GM06990 (cell line): ENCODE results near the gene ADGRL2.

ENCODE experiments used
- DNase-seq: peaks from one replicate; pipeline ENCODE4 v3.0.0-alpha.2; 2011; ENCODE audit not compliant: insufficient read length; ENCODE audit errors: extremely low read depth
- H3K27me3 ChIP-seq: replicated peaks from 2 replicates; pipeline ENCODE4 v1.6.0; 2011; ENCODE audit warnings: low read length; ENCODE audit not compliant: control insufficient read depth, insufficient read depth
- H3K36me3 ChIP-seq: 2 replicates; pipeline ENCODE4 v1.5.1; 2011; ENCODE audit warnings: low read length; ENCODE audit not compliant: control insufficient read depth, insufficient read depth
- H3K4me3 ChIP-seq: replicated peaks from 2 replicates; pipeline ENCODE4 v1.5.1; 2011; ENCODE audit warnings: low read depth, mild to moderate bottlenecking, control low read depth, low read length
- TF ChIP-seq, protein P1 (sequence below): IDR thresholded peaks from 2 replicates; pipeline ENCODE4 v1.5.1; 2011; ENCODE audit warnings: low read length, control low read depth, mild to moderate bottlenecking, inconsistent platforms; ENCODE audit not compliant: insufficient read depth, poor library complexity, severe bottlenecking

Gene ADGRL2

GRCh38 chr1:81792184-81792583, 8.6 kb upstream of the ADGRL2 start:
- no peak for DNase-seq
- Histone ChIP-seq H3K27me3 (no peaks in the 10 kb centered on the region), H3K36me3 (no peaks in the 10 kb centered on the region), H3K4me3 (no peak overlapping the region)
- TF ChIP-seq, protein P1, sequence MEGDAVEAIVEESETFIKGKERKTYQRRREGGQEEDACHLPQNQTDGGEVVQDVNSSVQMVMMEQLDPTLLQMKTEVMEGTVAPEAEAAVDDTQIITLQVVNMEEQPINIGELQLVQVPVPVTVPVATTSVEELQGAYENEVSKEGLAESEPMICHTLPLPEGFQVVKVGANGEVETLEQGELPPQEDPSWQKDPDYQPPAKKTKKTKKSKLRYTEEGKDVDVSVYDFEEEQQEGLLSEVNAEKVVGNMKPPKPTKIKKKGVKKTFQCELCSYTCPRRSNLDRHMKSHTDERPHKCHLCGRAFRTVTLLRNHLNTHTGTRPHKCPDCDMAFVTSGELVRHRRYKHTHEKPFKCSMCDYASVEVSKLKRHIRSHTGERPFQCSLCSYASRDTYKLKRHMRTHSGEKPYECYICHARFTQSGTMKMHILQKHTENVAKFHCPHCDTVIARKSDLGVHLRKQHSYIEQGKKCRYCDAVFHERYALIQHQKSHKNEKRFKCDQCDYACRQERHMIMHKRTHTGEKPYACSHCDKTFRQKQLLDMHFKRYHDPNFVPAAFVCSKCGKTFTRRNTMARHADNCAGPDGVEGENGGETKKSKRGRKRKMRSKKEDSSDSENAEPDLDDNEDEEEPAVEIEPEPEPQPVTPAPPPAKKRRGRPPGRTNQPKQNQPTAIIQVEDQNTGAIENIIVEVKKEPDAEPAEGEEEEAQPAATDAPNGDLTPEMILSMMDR, result no peak

GRCh38 chr1:81797701-81798100, 3.0 kb upstream of the ADGRL2 start:
- DNase-seq, result no peak
- Histone ChIP-seq H3K27me3 (no peaks in the 10 kb centered on the region; the same call in 1 of the 2 replicates), H3K4me3 (no peak overlapping the region), H3K36me3 (no peaks in the 10 kb centered on the region)
- TF ChIP-seq, protein P1, result no peak

- Histone ChIP-seq H3K27me3 (no peaks in the 10 kb centered on the region; the same call in 1 of the 2 replicates), H3K36me3 (no peaks in the 10 kb centered on the region), H3K4me3 (no peak overlapping the region)
- TF ChIP-seq, protein P1, result no peak
- DNase-seq, result peak; percentile 5
Observed at GRCh38 chr1:81799939-81800694, 617 bp upstream of the ADGRL2 start.

DNA sequence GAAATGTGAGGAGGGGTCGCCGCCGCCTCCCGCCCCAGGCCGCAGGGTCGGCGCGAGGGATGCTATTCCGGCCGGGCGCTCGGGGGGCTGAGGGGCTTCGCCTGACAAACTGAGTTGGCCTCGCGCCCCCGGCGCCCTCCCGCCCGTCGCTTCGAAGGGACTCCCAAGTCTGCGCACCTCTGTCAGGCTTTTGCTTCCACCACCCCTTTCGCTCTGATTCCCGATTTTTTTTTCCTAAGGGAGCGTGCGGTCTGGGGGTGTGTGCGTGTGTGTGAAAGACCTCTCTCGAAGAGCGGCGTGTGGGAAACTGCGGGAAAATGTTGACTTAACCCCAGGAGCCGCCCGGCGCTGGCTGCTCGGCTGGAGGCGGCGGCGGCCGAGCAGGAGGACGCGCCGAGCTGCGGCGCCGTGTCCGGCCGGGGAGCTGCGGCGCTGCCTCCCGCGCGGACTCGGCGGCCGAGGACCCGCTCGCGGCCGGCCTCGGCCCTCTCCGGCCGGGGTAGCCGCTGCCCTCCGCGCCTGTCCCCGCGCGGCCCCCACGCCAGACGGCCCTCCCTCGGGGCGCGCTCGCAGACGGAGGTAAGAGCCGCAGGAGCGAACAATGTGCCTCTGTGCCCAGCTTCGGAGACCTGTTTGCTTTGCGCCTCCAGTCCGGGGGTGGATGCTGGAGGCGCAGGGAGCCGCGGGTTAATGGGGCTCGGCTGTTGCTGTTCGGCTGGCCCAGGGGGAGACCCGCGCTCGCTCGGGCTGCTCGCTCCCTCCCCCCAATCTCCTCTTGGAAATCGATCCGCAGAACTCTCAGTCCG, 1.1 kb downstream of the ADGRL2 start:
- Histone ChIP-seq H3K4me3 (no peak overlapping the region), H3K36me3 (no peaks in the 10 kb centered on the region), H3K27me3 (no peaks in the 10 kb centered on the region; the same call in 1 of the 2 replicates)
- peak; percentile 33 for DNase-seq
- TF ChIP-seq, protein P1, result no peak

DNA sequence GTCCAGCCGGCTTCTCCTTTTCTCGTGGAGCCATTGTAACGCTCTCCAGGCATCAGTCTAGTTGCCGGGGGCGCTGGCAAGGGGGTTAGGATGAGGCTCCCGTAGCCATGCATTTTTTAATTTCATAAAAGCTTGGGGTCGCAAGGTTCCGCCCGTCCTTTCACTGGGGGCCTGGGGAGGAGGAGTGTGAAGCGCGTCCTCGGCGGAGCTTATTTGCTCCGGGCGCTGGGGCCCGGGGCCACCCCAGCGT, 1.6 kb downstream of the ADGRL2 start:
- no peak for DNase-seq
- Histone ChIP-seq H3K27me3 (no peaks in the 10 kb centered on the region; the same call in 1 of the 2 replicates), H3K36me3 (no peaks in the 10 kb centered on the region), H3K4me3 (no peak overlapping the region)
- TF ChIP-seq, protein P1, result no peak
